Measurements from ENCODE around the gene GALNT17. TPM values are rescaled to one million over a fixed set of nuclear protein-coding genes. Genes with fewer than 3 reads are reported as not detected.

Gene GALNT17
- total RNA-seq, 2 donors from 2014 or later = 0.82 to 4.0 TPM

DNA sequence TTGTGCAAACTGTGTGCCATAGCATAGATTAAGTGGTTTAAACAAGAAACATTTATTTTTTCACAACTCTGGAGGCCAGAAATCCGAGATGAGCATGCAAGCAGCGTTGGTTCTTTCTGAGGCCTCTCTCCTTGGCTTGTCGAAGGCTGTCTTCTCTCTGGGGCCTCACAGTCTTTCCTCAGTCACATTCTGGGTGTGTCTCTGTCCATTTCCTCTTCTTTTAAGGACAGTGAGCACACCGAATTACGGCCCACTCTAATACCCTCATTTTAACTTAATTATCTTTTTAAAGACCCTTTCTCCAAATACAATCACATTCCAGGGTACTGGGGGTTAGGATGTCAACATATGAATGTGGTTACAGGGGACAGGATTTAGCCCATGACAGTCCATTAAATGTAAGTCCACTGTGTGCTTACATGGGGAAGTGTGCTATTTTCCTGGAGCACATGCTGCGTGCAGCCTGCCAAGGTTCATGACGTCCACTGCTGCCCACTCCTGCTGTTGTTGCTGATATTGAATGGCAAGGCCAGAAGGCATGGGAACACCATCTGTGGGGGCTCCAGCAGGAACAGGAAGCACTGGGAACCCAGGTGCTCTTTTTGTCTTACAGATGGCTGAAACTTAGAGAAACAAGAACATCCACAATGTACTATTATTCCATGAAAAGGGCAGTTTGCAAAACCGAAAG is 365.5 kb downstream of the GALNT17 start:
- Histone ChIP-seq H3K4me1 (peaks cover 0 to 3% of the 10 kb centered on the region in 2 donors), H3K9me3 (no peaks in the 10 kb centered on the region), H3K27ac (peak overlapping the region in 1 of 2 donors; percentile 29), H3K4me3 (no peak overlapping the region), H3K27me3 (no peaks in the 10 kb centered on the region), H3K36me3 (no peaks in the 10 kb centered on the region)
- TF ChIP-seq, protein P1, sequence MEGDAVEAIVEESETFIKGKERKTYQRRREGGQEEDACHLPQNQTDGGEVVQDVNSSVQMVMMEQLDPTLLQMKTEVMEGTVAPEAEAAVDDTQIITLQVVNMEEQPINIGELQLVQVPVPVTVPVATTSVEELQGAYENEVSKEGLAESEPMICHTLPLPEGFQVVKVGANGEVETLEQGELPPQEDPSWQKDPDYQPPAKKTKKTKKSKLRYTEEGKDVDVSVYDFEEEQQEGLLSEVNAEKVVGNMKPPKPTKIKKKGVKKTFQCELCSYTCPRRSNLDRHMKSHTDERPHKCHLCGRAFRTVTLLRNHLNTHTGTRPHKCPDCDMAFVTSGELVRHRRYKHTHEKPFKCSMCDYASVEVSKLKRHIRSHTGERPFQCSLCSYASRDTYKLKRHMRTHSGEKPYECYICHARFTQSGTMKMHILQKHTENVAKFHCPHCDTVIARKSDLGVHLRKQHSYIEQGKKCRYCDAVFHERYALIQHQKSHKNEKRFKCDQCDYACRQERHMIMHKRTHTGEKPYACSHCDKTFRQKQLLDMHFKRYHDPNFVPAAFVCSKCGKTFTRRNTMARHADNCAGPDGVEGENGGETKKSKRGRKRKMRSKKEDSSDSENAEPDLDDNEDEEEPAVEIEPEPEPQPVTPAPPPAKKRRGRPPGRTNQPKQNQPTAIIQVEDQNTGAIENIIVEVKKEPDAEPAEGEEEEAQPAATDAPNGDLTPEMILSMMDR (IDR thresholded peaks at IDR 0.05) = no peak
- peak; percentile 60 for DNase-seq (ENCODE audit: low spot score)

DNA sequence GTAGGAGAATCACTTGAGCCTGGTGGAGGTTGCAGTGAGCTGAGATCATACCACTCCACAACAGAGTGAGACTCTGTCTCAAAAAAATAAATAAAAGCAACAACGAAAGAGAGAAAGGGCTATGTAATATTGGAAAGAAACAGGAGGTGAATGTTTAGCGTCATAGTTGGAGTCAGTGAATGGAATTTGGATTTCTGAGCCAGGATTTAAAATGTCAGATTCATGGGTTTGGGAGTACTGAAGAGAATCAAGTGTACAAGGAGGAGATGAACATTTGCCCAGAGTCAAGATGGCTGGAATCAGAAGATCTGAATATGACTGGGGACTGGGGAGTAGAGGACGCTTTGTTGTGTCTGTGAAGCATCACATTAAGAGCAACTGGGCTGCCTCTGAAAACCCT is 366.4 kb downstream of the GALNT17 start:
- Histone ChIP-seq H3K36me3 (no peaks in the 10 kb centered on the region), H3K4me3 (no peak overlapping the region), H3K27me3 (no peaks in the 10 kb centered on the region), H3K27ac (no peak overlapping the region), H3K9me3 (no peaks in the 10 kb centered on the region), H3K4me1 (peaks cover 0 to 3% of the 10 kb centered on the region in 2 donors)
- TF ChIP-seq, protein P1 (IDR thresholded peaks at IDR 0.05) = no peak
- DNase-seq (ENCODE audit: low spot score) = no peak

DNA sequence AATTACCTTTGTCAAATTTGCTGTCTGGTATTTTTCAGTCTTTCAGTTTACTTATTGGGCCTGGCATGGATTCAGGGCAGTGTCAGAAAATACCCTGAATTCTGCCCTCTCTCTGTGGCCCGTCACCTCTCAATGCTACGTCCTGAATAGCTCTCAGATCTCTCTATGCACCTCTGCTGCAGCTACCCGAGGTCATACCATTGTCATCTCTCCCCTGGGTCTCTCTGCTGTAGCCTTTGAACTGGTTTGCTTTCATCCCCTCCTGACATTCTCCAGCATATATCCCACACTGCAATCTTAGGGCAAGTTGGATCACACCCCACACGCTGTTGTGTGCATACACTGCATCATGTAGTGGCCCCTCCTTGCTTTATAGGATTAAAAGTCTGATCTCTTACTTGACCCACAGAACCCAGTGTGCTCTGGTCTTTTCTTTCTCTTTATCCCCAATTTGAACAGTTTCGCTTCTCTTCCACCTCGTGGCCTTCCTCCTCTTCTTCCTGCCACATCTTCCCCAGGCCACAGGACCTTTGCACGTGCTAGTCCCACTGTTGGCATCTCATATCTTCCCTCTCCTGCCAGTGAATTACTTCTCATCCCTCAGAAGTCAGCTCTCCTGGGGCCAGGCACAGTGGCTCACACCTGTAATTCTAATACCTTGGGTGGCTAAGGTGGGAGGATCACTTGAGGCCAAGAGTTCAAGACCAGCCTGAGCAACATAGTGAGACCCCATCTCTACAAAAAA is 372.9 kb downstream of the GALNT17 start:
- no peaks in the 10 kb centered on the region for H3K36me3 ChIP-seq
- no peaks in the 10 kb centered on the region for H3K27me3 ChIP-seq
- no peaks in the 10 kb centered on the region for H3K9me3 ChIP-seq
- TF ChIP-seq, protein P1 (IDR thresholded peaks at IDR 0.05) = no peak
- H3K27ac ChIP-seq = no peak overlapping the region
- DNase-seq (ENCODE audit: low spot score) = no peak
- H3K4me3 ChIP-seq = no peak overlapping the region
- no peaks in the 10 kb centered on the region for H3K4me1 ChIP-seq

DNA sequence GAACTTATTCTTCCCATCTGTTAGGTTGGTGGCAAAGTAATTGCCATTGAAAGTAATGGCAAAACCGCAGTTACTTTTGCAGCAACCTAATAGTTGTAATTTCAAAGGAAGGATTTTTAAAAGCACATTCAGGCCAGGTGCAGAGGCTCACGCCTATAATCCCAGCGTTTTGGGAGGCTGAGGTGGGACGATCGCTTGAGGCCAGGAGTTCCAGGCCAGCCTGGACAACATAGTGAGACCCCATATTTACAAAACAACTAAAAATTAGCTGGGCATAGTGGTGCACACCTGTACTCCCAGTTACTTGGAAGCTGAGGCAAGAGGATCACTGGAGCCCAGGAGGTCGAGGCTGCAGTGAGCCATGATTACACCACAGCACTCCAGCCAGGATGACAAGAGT is 374.9 kb downstream of the GALNT17 start:
- Histone ChIP-seq H3K9me3 (no peaks in the 10 kb centered on the region), H3K27me3 (no peaks in the 10 kb centered on the region), H3K36me3 (no peaks in the 10 kb centered on the region), H3K27ac (no peak overlapping the region), H3K4me3 (no peak overlapping the region), H3K4me1 (no peaks in the 10 kb centered on the region)
- TF ChIP-seq, protein P1 (IDR thresholded peaks at IDR 0.05) = no peak
- no peak for DNase-seq (ENCODE audit: low spot score)

DNA sequence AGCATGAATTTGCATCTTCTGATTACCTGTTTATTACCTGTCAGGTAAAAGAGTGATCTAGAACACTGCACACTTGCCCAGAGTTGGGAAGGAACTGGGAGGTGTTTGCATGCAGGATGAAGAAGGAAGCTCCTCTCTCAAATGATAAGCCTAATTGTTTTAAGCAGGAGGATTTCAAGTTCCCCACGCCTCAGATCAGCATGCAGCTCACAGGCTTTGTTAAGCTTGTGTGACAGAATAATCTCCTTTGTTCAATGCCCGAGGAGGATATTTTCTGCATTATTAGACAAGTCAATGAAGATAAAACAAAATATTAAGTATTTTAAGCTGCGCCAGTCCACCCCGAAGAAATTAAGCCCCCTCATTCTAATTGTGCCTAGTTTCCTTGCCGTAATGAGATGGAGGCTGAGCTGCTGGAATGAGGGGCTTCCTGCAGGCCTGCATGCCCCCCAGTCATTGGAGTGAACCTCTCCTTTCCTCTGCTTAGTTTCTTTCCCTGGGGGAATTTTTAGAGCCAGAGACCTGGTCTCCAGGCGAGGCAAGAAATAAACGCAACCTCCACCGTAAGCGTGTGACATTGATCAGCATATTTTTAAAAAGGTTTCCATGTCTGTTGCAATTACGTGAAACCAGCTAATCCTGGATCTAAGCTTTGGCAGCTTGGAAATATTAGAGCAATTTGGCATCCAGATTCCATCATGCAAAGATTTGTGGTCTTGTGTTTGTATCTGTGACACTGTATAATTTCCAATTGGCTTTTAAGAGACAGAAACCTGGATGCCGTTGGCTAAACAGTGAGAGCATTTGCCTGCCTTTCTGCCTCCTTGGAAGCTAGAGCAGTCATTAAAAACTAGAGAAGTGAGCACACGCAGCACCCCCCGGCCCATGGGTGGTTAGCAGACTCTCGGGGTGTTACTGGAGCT is 376.0 kb downstream of the GALNT17 start:
- DNase-seq (ENCODE audit: low spot score) = no peak
- TF ChIP-seq, protein P1 (IDR thresholded peaks at IDR 0.05) = no peak

More for the DNA sequence above, 376.0 kb downstream of the GALNT17 start:
- Histone ChIP-seq H3K27me3 (no peaks in the 10 kb centered on the region), H3K4me1 (no peaks in the 10 kb centered on the region), H3K9me3 (no peaks in the 10 kb centered on the region), H3K36me3 (no peaks in the 10 kb centered on the region), H3K4me3 (no peak overlapping the region), H3K27ac (no peak overlapping the region)
